HepG2 (cell line): Measurements from ENCODE around the gene SIGLEC1. TPM values are rescaled to one million over a fixed set of nuclear protein-coding genes. Genes with fewer than 3 reads are reported as not detected.

Source experiments
- ATAC-seq: fragments of 200-7000 bp; cut with Tn5 transposase; 3 replicates; pipeline ENCODE4 v1.9.1; 2020; ENCODE audit warnings: mild to moderate bottlenecking, moderate library complexity
- BruUV-seq: library from RNA; stranded (reverse); fragments of 400-500 nt; replicated peaks from 2 replicates; lab custom pipeline; 2021; lab: Mats Ljungman, UMichigan
- CTCF ChIA-PET: fragments of 300-600 bp; formaldehyde crosslinking; extraction: SDS; loops from one replicate; lab custom pipeline; 2021; ENCODE audit warnings: low total read pairs, inconsistent platforms, low intra/inter-chr PET ratio; lab: Yijun Ruan, JAX
- POLR2A ChIA-PET: fragments of 350-600 bp; sonication (Branson Sonifier 250); formaldehyde crosslinking; loops from one replicate; lab custom pipeline; 2020; ENCODE audit warnings: antibody characterized with exemption, inconsistent platforms; lab: Yijun Ruan, JAX
- DNase-seq: peaks from one replicate; pipeline ENCODE4 v3.0.0-alpha.2; 2015; ENCODE audit warnings: low spot score
- FAIRE-seq: peaks from 3 replicates; lab custom pipeline; 2011; peaks lifted over from hg19 to GRCh38; lab: Jason Lieb, UNC
- H2AFZ ChIP-seq: one replicate; pipeline ENCODE4 v1.6.1; 2011; ENCODE audit warnings: low read length, inconsistent platforms
- H3K27ac ChIP-seq: fragments of 300-600 bp; 3 replicates; pipeline ENCODE4 v1.8.0; 2011; ENCODE audit warnings: mixed run types, mild to moderate bottlenecking, mixed read lengths, low read length, inconsistent platforms; ENCODE audit not compliant: insufficient read depth; ENCODE audit errors: extremely low read length
- H3K27me3 ChIP-seq, 2 experiments: fragments of 200-600 bp in 1 of 2; 2 replicates in 1 of 2; 3 replicates in 1 of 2; pipeline versions ENCODE4 v1.6.0 to v1.8.0; 2011; ENCODE audit warnings: low read length in 2 of 2, mild to moderate bottlenecking in 2 of 2, moderate library complexity in 2 of 2, inconsistent platforms in 1 of 2; ENCODE audit not compliant: insufficient read depth in 2 of 2, control insufficient read depth in 1 of 2
- H3K36me3 ChIP-seq, 2 experiments: fragments of 200-600 bp in 1 of 2; replicated peaks in 1 of 2; 2 replicates in 1 of 2; 3 replicates in 1 of 2; pipeline versions ENCODE4 v1.5.1 to v1.8.0; 2011; ENCODE audit warnings: low read length in 2 of 2, inconsistent platforms in 1 of 2; ENCODE audit not compliant: insufficient read depth in 2 of 2, control insufficient read depth in 1 of 2
- H3K4me1 ChIP-seq: 2 replicates; pipeline ENCODE4 v1.5.1; 2012; ENCODE audit warnings: low read length, inconsistent platforms; ENCODE audit not compliant: insufficient read depth
- H3K4me2 ChIP-seq: 2 replicates; pipeline ENCODE4 v1.6.0; 2011; ENCODE audit warnings: low read depth, low read length, inconsistent platforms
- H3K4me3 ChIP-seq, 3 experiments: fragments of 200-600 bp in 1 of 3; sonication (generic), shearing (Covaris generic) in 1 of 3; replicated peaks in 1 of 3; 2 replicates each; pipeline ENCODE4 v1.5.1; 2011 to 2016; ENCODE audit warnings: low read length in 3 of 3, inconsistent platforms in 2 of 3, low read depth in 2 of 3, mild to moderate bottlenecking in 2 of 3, control low read depth in 1 of 3, mixed read lengths in 1 of 3; ENCODE audit not compliant: insufficient read depth in 1 of 3
- H3K79me2 ChIP-seq: one replicate; pipeline ENCODE4 v1.6.1; 2011; ENCODE audit warnings: low read length, inconsistent platforms; ENCODE audit not compliant: insufficient read depth
- H3K9ac ChIP-seq: 2 replicates; pipeline ENCODE4 v1.6.0; 2011; ENCODE audit warnings: mild to moderate bottlenecking, low read depth, low read length, inconsistent platforms; ENCODE audit not compliant: insufficient read depth
- H3K9me3 ChIP-seq: 2 replicates; pipeline ENCODE4 v1.5.1; 2012; ENCODE audit warnings: mild to moderate bottlenecking, low read length
- H4K20me1 ChIP-seq: 2 replicates; pipeline ENCODE4 v1.6.0; 2011; ENCODE audit warnings: inconsistent platforms, mild to moderate bottlenecking, low read length, moderate library complexity; ENCODE audit not compliant: insufficient read depth
- ERF ChIP-seq: IDR thresholded peaks from 2 replicates; pipeline ENCODE4 v1.6.1; 2018; ENCODE audit warnings: missing biosample characterization, missing genetic modification reagents
- HDAC6 ChIP-seq: fragments of 200-600 bp; sonication (generic); IDR thresholded peaks from 2 replicates; pipeline ENCODE4 v1.7.0; 2017; ENCODE audit warnings: mild to moderate bottlenecking, antibody characterized with exemption, low read length, low read depth
- HMGA1 ChIP-seq: sonication (generic); formaldehyde crosslinking; conservative IDR thresholded peaks from 2 replicates; pipeline ENCODE4 v1.4.0; 2020; ENCODE audit warnings: missing genetic modification reagents
- NBN ChIP-seq: fragments of 450-650 bp; conservative IDR thresholded peaks from 2 replicates; pipeline ENCODE4 v1.6.1; 2017
- PAX8 ChIP-seq: sonication (generic); formaldehyde crosslinking; IDR thresholded peaks from 2 replicates; pipeline ENCODE4 v1.8.0; 2022; ENCODE audit warnings: mild to moderate bottlenecking, missing genetic modification reagents, borderline replicate concordance
- SP1 ChIP-seq, 2 experiments: fragments of 450-650 bp in 1 of 2; sonication (generic) in 1 of 2; formaldehyde crosslinking in 1 of 2; IDR thresholded peaks; 2 replicates each; pipeline versions ENCODE4 v1.4.0 to v1.6.1; 2016 to 2020; ENCODE audit warnings: missing genetic modification reagents in 1 of 2
- ZBTB20 ChIP-seq: sonication (generic); formaldehyde crosslinking; IDR thresholded peaks from 2 replicates; pipeline ENCODE4 v1.8.1; 2023; ENCODE audit warnings: missing genetic modification reagents, low read depth, mild to moderate bottlenecking, borderline replicate concordance
- ZBTB3 ChIP-seq: sonication (generic); formaldehyde crosslinking; IDR thresholded peaks from 2 replicates; pipeline ENCODE4 v1.4.0; 2020; ENCODE audit warnings: low read depth, mild to moderate bottlenecking, moderate library complexity, missing genetic modification reagents, borderline replicate concordance
- ZC3H4 ChIP-seq: sonication (generic); formaldehyde crosslinking; IDR thresholded peaks from 2 replicates; pipeline ENCODE4 v1.4.0; 2020; ENCODE audit warnings: missing genetic modification reagents, borderline replicate concordance
- ZNF124 ChIP-seq: sonication (generic); formaldehyde crosslinking; IDR thresholded peaks from 2 replicates; pipeline ENCODE4 v1.4.0; 2020; ENCODE audit warnings: missing genetic modification reagents
- ZNF33B ChIP-seq: sonication (generic); formaldehyde crosslinking; IDR thresholded peaks from 2 replicates; pipeline ENCODE4 v1.5.1; 2020; ENCODE audit warnings: mild to moderate bottlenecking, missing genetic modification reagents
- ZNF570 ChIP-seq: sonication (generic); formaldehyde crosslinking; IDR thresholded peaks from 2 replicates; pipeline ENCODE4 v1.4.0; 2020; ENCODE audit warnings: mild to moderate bottlenecking, missing genetic modification reagents, borderline replicate concordance
- ZNF678 ChIP-seq: sonication (generic); formaldehyde crosslinking; IDR thresholded peaks from 2 replicates; pipeline ENCODE4 v1.4.0; 2020; ENCODE audit warnings: mild to moderate bottlenecking, missing genetic modification reagents
- ZNF775 ChIP-seq: sonication (generic); formaldehyde crosslinking; IDR thresholded peaks from 2 replicates; pipeline ENCODE4 v1.4.0; 2020; ENCODE audit warnings: missing genetic modification reagents, mild to moderate bottlenecking, moderate library complexity, borderline replicate concordance
- ZNF850 ChIP-seq: sonication (generic); formaldehyde crosslinking; conservative IDR thresholded peaks from 2 replicates; pipeline ENCODE4 v1.9.0; 2021; ENCODE audit warnings: mild to moderate bottlenecking, missing genetic modification reagents
- WGBS: methylation state at CpG from one replicate; pipeline ENCODE4 v1.1.6; 2017; ENCODE audit warnings: low lambda C conversion rate; 5-methylcytosine and 5-hydroxymethylcytosine counted together
- in situ Hi-C: cut with HindIII; loops from 2 replicates; pipeline ENCODE4 v1.10.0; 2017; ENCODE audit warnings: low pct_unique_long_range_greater_than_20kb; ENCODE audit not compliant: extremely low pct_ligation_motif_present
- intact Hi-C: fragments of 100-400 bp; cut with micrococcal nuclease; formaldehyde crosslinking; loops from one replicate; pipeline ENCODE4 v1.10.0; 2022; ENCODE audit not compliant: unreplicated experiment
- polyA plus RNA-seq, 8 experiments: library from polyadenylated mRNA; depleted of rRNA in 3 of 8; stranded (reverse) in 7 of 8; unstranded in 1 of 8; fragments of >200 nt; fragmentation: Illumina TruSeq in 4 of 8; extraction: Trizol in 4 of 8; gene quantifications; 2 replicates each; pipeline versions ENCODE4 v1.2.1 to v1.2.3, GENCODE V29; 2011 to 2016; ENCODE audit warnings: low read depth in 4 of 8, missing spikeins in 1 of 8, mixed read lengths in 1 of 8; ENCODE audit not compliant: insufficient read depth in 1 of 8
- total RNA-seq, 5 experiments: library from RNA; depleted of rRNA; stranded (reverse); fragments of >200 nt; fragmentation: Illumina TruSeq; extraction: Trizol; gene quantifications; 2 replicates each; pipeline ENCODE4 v1.2.3, GENCODE V29; 2016; ENCODE audit warnings: low read depth in 1 of 5
- TF ChIP-seq, protein P1 (sequence below): sonication (generic); formaldehyde crosslinking; IDR thresholded peaks from 2 replicates; pipeline ENCODE4 v1.5.0; 2020; ENCODE audit warnings: mild to moderate bottlenecking, missing genetic modification reagents
- TF ChIP-seq, protein P2 (sequence below): sonication (generic); formaldehyde crosslinking; IDR thresholded peaks from 2 replicates; pipeline ENCODE4 v1.8.1; 2023; ENCODE audit warnings: mild to moderate bottlenecking, missing genetic modification reagents
- TF ChIP-seq, protein P3 (sequence below): sonication (generic); formaldehyde crosslinking; IDR thresholded peaks from 2 replicates; pipeline ENCODE4 v1.8.0; 2023; ENCODE audit warnings: mild to moderate bottlenecking, missing genetic modification reagents
- TF ChIP-seq, protein P4 (sequence below): sonication (generic); formaldehyde crosslinking; conservative IDR thresholded peaks from 2 replicates; pipeline ENCODE4 v1.4.0; 2020; ENCODE audit warnings: missing genetic modification reagents

Gene SIGLEC1
- total and polyA plus RNA-seq, 2 of the 13 experiments (the other 11 are each of a cell fraction or from before 2014, with no cell fraction given) = 0.01 TPM; not detected in 1

DNA sequence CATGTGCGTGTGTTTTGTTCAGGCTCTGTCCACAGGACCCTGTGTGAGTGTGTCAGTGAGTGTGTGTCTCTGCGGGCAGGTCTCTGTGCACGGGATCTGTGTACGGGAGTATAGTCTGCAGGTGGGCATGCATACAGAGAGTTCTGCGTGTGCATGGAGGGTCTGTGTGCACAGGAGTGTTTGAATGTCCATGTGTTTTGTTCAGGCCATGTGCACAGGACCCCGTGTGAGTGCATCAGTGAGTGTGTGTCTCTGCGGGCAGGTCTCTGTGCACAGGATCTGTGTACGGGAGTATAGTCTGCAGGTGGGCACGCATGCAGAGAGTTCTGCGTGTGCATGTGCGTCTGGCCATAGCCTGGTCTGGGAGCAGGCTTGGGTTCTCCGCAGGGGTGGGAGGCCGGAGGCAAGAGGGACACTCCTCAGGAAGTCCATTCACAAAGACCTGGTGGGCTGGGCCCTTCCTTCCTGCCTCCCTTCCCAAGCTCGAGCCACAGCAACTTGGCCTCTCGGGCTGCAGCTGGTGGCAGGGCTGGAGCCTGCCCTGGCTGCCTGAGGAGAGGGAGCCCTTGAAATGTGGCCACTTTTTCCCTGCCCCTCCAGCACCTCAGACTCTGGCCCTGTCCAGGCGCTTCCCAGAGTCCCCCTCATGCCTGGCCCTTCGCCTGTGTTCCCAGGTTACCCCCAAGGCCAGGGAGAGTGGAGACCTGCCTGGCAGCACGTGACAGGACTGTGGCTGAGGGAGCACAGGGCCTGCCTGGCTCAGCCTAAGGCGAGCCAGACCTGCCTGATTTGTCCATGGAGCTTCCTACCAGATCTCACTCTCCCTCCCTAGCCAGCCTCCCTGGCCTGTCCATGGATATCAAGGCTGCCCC, 26.9 kb upstream of the SIGLEC1 start:
- intact Hi-C loops (no loop called here), in situ Hi-C loops (no loop called here)
- Histone ChIP-seq H3K4me2 (peak overlapping the region; percentile 52), H3K4me3 (peak overlapping the region in 1 of 3 experiments; percentile 39; a peak in 1 of 6 replicates), H2AFZ (peak overlapping the region; percentile 3), H3K9me3 (no peaks in the 10 kb centered on the region), H3K27me3 (peaks cover 6 to 17% of the 10 kb centered on the region in 2 experiments), H3K27ac (no peak overlapping the region), H3K36me3 (no peaks in the 10 kb centered on the region), H4K20me1 (no peaks in the 10 kb centered on the region), H3K79me2 (no peaks in the 10 kb centered on the region), H3K4me1 (peaks cover 43% of the 10 kb centered on the region), H3K9ac (peak overlapping the region; percentile 32; the same call in 1 of the 2 replicates)
- no TSS peak for BruUV-seq
- WGBS = 44% methylated on average over 19 of the region's 19 CpGs
- POLR2A ChIA-PET = interaction anchor here (1.0 to 2.7 kb wide), 3 partner anchors 10 to 81 kb away, joined by 4 to 13 read pairs (median 6); partner anchors contain the start of gene AP5S1
- CTCF ChIA-PET = no interaction called here
- FAIRE-seq (no peak), ATAC-seq (peak; percentile 66), DNase-seq (no peak)
- no peak for TF ChIP-seq ERF (CRISPR knock-in tag)
- no peak for TF ChIP-seq HDAC6
- TF ChIP-seq HMGA1 (CRISPR knock-in tag) = no peak
- no peak for TF ChIP-seq SP1 (IDR thresholded peaks at IDR 0.05)
- no peak for TF ChIP-seq SP1 (CRISPR knock-in tag; IDR thresholded peaks at IDR 0.05)
- TF ChIP-seq ZNF124 (CRISPR knock-in tag) = no peak
- no peak for TF ChIP-seq ZNF33B (CRISPR knock-in tag)
- TF ChIP-seq, protein P1, sequence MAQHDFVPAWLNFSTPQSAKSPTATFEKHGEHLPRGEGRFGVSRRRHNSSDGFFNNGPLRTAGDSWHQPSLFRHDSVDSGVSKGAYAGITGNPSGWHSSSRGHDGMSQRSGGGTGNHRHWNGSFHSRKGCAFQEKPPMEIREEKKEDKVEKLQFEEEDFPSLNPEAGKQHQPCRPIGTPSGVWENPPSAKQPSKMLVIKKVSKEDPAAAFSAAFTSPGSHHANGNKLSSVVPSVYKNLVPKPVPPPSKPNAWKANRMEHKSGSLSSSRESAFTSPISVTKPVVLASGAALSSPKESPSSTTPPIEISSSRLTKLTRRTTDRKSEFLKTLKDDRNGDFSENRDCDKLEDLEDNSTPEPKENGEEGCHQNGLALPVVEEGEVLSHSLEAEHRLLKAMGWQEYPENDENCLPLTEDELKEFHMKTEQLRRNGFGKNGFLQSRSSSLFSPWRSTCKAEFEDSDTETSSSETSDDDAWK (CRISPR knock-in tag) = no peak
- TF ChIP-seq PAX8 (CRISPR knock-in tag) = no peak
- TF ChIP-seq, protein P2, sequence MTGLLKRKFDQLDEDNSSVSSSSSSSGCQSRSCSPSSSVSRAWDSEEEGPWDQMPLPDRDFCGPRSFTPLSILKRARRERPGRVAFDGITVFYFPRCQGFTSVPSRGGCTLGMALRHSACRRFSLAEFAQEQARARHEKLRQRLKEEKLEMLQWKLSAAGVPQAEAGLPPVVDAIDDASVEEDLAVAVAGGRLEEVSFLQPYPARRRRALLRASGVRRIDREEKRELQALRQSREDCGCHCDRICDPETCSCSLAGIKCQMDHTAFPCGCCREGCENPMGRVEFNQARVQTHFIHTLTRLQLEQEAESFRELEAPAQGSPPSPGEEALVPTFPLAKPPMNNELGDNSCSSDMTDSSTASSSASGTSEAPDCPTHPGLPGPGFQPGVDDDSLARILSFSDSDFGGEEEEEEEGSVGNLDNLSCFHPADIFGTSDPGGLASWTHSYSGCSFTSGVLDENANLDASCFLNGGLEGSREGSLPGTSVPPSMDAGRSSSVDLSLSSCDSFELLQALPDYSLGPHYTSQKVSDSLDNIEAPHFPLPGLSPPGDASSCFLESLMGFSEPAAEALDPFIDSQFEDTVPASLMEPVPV (CRISPR knock-in tag) = no peak
- TF ChIP-seq, protein P3, sequence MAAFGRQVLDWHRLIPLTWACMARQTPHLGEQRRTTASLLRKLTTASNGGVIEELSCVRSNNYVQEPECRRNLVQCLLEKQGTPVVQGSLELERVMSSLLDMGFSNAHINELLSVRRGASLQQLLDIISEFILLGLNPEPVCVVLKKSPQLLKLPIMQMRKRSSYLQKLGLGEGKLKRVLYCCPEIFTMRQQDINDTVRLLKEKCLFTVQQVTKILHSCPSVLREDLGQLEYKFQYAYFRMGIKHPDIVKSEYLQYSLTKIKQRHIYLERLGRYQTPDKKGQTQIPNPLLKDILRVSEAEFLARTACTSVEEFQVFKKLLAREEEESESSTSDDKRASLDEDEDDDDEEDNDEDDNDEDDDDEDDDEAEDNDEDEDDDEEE (CRISPR knock-in tag) = no peak; the same call in 1 of the 2 replicates
- TF ChIP-seq ZBTB3 = no peak
- TF ChIP-seq, protein P4, sequence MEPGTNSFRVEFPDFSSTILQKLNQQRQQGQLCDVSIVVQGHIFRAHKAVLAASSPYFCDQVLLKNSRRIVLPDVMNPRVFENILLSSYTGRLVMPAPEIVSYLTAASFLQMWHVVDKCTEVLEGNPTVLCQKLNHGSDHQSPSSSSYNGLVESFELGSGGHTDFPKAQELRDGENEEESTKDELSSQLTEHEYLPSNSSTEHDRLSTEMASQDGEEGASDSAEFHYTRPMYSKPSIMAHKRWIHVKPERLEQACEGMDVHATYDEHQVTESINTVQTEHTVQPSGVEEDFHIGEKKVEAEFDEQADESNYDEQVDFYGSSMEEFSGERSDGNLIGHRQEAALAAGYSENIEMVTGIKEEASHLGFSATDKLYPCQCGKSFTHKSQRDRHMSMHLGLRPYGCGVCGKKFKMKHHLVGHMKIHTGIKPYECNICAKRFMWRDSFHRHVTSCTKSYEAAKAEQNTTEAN = peak; percentile 72; the same call in 1 of the 2 replicates
- no peak for TF ChIP-seq NBN
- no peak for TF ChIP-seq ZNF850 (CRISPR knock-in tag)
- TF ChIP-seq ZBTB20 = no peak
- TF ChIP-seq ZNF775 = no peak
- no peak for TF ChIP-seq ZNF570 (CRISPR knock-in tag)
- no peak for TF ChIP-seq ZNF678 (CRISPR knock-in tag)
- TF ChIP-seq ZC3H4 (CRISPR knock-in tag) = no peak
